ENCODE measurements around the gene SAMD7.

SAMD7 gene

DNA sequence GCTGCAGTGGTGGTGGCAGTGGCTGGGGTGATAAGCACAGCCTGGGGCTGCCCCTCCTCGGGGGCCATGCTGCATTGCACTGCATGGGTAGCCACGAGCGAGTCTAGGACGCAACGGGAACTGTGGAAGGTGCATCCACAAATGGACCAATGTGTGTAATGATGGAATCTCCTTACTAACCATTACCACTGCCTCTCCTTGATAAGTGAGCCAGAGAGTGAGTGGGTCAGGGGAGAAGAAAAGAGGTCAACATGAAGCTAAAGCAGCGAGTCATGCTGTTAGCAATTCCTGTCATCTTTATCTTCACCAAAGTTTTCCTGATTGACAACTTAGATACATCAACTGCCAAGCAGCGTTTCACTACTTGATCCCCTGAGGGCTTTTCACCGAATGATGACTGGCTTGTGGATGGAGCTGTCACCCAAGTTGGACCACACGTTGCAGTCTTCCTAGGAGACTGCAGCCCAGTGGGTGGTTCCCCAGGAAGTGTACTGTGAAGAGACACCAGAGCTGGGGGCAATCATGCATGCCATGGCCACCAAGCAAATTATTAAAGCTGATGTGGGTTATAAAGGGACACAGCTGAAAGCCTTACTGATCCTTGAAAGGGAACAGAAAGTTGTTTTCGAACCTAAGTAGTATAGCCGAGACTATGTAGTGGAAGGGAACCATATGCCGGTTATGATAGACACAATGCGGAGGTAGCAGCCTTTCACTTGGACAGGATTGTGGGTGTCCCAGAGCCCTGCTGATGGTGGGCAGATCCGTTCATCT lies 20.6 kb downstream of the SAMD7 start:
- FAIRE-seq (peak; percentile 99), DNase-seq (ENCODE audit: insufficient read length, low spot score) (no peak)
- TF ChIP-seq POLR2AphosphoS5 (IDR thresholded peaks at IDR 0.05; ENCODE audit: low read depth, low read length) (no peak), TAF1 (IDR thresholded peaks at IDR 0.05; ENCODE audit: low read depth, low read length) (no peak), PAX5 (IDR thresholded peaks at IDR 0.05; ENCODE audit: insufficient read depth, low read length, severe bottlenecking) (peak; percentile 93), POLR2A (IDR thresholded peaks at IDR 0.05; ENCODE audit: low read depth, low read length) (no peak; the same call in 1 of the 2 replicates), POU2F2 (IDR thresholded peaks at IDR 0.05; ENCODE audit: low read depth, low read length) (peak; percentile 26; the same call in 1 of the 2 replicates), SPI1 (IDR thresholded peaks at IDR 0.05; ENCODE audit: low read depth, low read length) (peak; percentile 74)

DNA sequence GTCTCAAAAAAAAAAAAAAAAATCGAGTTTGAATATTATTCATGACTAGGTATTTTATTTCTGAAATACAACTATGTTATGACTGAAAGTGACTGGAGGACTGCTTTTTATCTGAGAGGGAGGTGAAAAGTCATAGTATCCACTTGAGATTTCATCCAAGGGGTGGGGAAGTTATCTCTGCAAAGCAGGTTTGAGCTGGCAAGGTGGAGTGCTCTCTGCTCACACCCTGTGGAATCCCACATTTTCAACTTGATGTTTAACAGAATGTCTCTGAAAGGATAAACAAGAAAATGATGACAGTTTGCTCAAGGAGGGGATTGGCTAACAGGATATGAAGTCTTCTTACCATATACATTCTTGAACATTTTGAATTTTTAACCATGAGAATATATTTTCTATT lies 27.9 kb downstream of the SAMD7 start:
- TF ChIP-seq POLR2AphosphoS5 (IDR thresholded peaks at IDR 0.05; ENCODE audit: low read depth, low read length) (no peak), POLR2A (IDR thresholded peaks at IDR 0.05; ENCODE audit: low read depth, low read length) (no peak), TAF1 (IDR thresholded peaks at IDR 0.05; ENCODE audit: low read depth, low read length) (no peak)
- DNase-seq (ENCODE audit: insufficient read length, low spot score) (no peak), FAIRE-seq (no peak)

DNA sequence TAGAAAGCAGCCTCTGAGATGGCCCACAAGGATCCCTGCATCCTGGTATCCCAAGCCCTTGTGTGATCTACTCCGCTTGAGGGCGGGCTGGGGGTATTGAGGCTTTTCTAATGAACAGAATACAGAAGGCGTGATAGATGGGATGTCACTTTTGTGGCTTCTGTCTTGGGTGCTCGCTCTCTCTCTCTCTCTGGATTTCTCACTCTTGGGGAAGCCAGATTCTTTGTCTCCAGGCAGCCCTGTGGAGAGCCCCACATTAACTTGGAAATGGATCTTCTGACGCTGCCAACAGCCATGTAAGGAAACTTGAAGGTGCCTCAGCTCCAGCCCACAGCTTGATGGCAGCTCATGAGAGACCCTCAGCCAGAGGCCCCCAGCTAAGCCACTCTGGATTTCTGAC lies 28.4 kb downstream of the SAMD7 start:
- TF ChIP-seq PAX5 (IDR thresholded peaks at IDR 0.05; ENCODE audit: insufficient read depth, low read length, severe bottlenecking) (no peak), POU2F2 (IDR thresholded peaks at IDR 0.05; ENCODE audit: low read depth, low read length) (no peak), TAF1 (IDR thresholded peaks at IDR 0.05; ENCODE audit: low read depth, low read length) (no peak), SPI1 (IDR thresholded peaks at IDR 0.05; ENCODE audit: low read depth, low read length) (no peak), POLR2A (IDR thresholded peaks at IDR 0.05; ENCODE audit: low read depth, low read length) (no peak), POLR2AphosphoS5 (IDR thresholded peaks at IDR 0.05; ENCODE audit: low read depth, low read length) (no peak)
- DNase-seq (ENCODE audit: insufficient read length, low spot score), result no peak
- FAIRE-seq, result peak; percentile 70

DNA sequence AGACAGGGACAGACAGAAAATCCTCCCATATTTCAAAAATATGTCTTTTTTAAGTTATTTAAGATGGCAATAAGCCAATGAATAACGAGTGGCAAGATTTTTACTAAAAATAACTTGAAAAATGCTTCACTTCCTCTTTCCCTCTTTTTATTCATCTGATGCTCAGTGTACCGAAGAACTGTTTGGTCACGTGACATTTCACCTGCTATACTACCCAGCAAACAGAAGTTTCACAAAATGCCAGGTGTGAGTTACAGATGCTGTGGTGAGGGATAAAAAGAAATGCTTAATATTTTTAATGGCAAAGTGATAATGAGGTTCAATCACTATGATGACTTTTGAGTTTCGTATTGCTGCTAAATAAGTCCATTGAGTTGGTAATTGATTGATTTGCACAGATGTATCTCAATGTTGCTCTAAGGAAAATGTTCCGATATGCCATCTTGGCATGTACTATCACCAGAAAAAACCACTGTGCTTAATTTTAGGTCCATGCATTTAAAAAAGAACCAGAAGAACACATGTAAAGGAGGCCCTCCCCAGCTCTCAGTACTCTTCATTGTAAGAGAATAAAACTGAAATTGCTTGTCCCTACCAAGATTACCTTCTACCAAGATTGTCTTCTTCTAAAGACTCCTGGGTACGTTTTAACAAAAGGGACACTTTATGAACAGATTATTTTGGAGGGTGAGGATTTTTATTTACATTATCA lies 29.3 kb downstream of the SAMD7 start:
- TF ChIP-seq POLR2A (IDR thresholded peaks at IDR 0.05; ENCODE audit: low read depth, low read length) (no peak), SPI1 (IDR thresholded peaks at IDR 0.05; ENCODE audit: low read depth, low read length) (peak; percentile 98)
- DNase-seq (ENCODE audit: insufficient read length, low spot score), result no peak
- peak; percentile 76 for FAIRE-seq

DNA sequence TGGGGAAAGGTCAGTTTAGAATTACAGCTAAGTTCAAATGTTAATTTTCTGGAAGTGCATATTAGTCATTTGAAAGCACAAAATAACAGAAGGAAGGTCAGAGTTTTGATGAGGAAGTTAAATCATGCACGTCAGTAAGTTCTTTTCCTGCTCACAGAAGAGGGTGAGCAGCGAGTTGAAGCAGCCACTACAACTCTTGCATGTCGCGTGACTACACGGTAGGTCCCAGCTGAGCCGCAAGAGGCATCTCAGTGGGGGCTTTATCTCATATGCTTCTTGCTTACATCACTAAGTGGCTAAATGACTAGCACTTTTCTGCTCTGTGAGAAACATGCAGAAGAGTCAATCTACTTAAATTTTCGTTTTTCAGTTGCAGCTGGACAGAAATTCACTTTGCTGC lies 33.9 kb downstream of the SAMD7 start:
- TF ChIP-seq TAF1 (IDR thresholded peaks at IDR 0.05; ENCODE audit: low read depth, low read length), result no peak
- TF ChIP-seq POLR2AphosphoS5 (IDR thresholded peaks at IDR 0.05; ENCODE audit: low read depth, low read length), result no peak
- no peak for TF ChIP-seq SPI1 (IDR thresholded peaks at IDR 0.05; ENCODE audit: low read depth, low read length)
- no peak for TF ChIP-seq POLR2A (IDR thresholded peaks at IDR 0.05; ENCODE audit: low read depth, low read length)
- peak; percentile 67 for TF ChIP-seq PAX5 (IDR thresholded peaks at IDR 0.05; ENCODE audit: insufficient read depth, low read length, severe bottlenecking)
- TF ChIP-seq POU2F2 (IDR thresholded peaks at IDR 0.05; ENCODE audit: low read depth, low read length), result peak; percentile 78

DNA sequence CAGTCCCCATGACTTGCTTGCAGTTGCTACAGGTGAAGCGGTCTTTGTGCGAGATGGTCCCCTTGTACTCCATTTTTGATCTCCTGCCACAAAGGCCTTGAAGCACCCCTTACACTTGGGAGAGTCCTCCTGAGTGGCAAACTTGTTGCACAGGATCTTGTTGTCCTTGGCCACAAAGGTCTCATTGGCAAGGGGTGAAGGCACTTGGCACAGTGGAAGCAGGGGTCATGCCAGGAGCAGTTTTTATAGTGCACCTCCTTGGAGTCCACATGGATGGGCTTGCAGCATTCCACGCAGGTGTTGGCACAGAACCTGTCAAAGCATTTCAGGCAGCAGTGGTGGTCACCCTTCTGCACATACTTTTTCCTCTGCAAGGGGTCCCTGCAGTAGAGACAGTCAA lies 35.0 kb downstream of the SAMD7 start:
- no peak for TF ChIP-seq TAF1 (IDR thresholded peaks at IDR 0.05; ENCODE audit: low read depth, low read length)
- TF ChIP-seq POLR2AphosphoS5 (IDR thresholded peaks at IDR 0.05; ENCODE audit: low read depth, low read length), result no peak
- no peak for TF ChIP-seq POLR2A (IDR thresholded peaks at IDR 0.05; ENCODE audit: low read depth, low read length)
- no peak for FAIRE-seq
- DNase-seq (ENCODE audit: insufficient read length, low spot score), result no peak

More for the DNA sequence above, 33.9 kb downstream of the SAMD7 start:
- DNase-seq (ENCODE audit: insufficient read length, low spot score) (no peak), FAIRE-seq (peak; percentile 93)

DNA sequence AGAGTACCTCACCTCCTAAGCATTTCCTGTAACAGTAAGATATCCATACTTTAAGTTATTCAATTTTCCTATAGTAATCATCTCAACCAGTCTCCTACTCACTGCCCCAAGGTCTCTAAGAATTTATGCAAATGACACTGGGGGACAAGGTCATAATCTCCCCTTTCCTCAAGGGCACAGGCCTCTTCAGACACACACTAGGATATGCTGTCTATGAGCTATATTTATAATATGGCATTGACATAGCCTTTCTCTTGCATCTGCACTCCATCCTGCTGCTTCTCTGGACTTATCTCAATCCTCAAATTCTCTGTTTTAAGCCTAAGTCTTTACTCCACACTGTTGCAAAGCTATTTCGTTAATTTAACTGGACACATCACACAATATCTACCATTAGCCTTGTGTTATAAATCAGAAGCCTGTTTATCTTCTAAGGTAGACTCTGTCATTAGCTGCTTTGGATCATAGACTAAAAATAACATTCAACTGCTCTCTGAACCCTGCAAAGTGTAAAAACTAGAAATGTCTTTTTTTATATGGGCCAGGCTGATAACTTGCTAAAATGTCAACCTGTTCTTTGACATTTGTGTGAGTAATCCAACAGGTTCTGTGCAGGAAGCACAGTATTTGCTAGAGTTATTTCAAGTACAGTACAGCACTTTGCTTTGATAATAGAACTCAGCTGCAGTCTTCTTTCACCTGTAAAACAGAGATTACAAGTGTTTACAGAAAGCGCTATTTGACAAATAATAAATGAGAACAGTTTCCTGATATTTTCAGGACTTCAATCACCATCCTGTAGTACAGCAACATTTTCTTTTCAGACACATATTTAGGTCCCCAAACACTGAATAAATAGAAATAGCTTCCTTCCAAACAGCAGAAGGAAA lies 37.4 kb downstream of the SAMD7 start:
- peak; percentile 81 for FAIRE-seq
- TF ChIP-seq POU2F2 (IDR thresholded peaks at IDR 0.05; ENCODE audit: low read depth, low read length), result no peak
- TF ChIP-seq POLR2A (IDR thresholded peaks at IDR 0.05; ENCODE audit: low read depth, low read length), result no peak
- DNase-seq (ENCODE audit: insufficient read length, low spot score), result no peak

DNA sequence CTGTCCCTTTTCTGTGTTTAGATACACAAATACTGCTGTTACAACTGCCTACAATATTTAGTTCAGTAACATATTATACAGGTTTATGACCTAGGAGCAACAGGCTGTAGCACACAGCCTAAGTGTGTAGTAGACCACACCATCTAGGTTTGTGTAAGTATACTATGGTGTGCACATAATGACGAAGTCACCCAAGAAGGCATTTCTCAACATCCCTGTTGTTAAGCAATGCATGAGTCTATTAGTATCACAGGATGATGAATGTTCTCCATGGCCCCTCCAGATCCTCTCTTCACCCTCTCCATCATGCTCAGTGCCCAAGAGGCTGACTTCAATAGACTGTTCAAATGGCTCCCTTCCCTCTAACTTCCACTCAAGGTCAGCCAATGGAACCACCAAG lies 40.7 kb downstream of the SAMD7 start:
- no peak for TF ChIP-seq POLR2AphosphoS5 (IDR thresholded peaks at IDR 0.05; ENCODE audit: low read depth, low read length)
- TF ChIP-seq TAF1 (IDR thresholded peaks at IDR 0.05; ENCODE audit: low read depth, low read length), result no peak
- no peak for TF ChIP-seq SPI1 (IDR thresholded peaks at IDR 0.05; ENCODE audit: low read depth, low read length)
- TF ChIP-seq PAX5 (IDR thresholded peaks at IDR 0.05; ENCODE audit: insufficient read depth, low read length, severe bottlenecking), result no peak
- no peak for TF ChIP-seq POU2F2 (IDR thresholded peaks at IDR 0.05; ENCODE audit: low read depth, low read length)
- TF ChIP-seq POLR2A (IDR thresholded peaks at IDR 0.05; ENCODE audit: low read depth, low read length), result no peak
- FAIRE-seq (peak; percentile 79), DNase-seq (ENCODE audit: insufficient read length, low spot score) (no peak)

DNA sequence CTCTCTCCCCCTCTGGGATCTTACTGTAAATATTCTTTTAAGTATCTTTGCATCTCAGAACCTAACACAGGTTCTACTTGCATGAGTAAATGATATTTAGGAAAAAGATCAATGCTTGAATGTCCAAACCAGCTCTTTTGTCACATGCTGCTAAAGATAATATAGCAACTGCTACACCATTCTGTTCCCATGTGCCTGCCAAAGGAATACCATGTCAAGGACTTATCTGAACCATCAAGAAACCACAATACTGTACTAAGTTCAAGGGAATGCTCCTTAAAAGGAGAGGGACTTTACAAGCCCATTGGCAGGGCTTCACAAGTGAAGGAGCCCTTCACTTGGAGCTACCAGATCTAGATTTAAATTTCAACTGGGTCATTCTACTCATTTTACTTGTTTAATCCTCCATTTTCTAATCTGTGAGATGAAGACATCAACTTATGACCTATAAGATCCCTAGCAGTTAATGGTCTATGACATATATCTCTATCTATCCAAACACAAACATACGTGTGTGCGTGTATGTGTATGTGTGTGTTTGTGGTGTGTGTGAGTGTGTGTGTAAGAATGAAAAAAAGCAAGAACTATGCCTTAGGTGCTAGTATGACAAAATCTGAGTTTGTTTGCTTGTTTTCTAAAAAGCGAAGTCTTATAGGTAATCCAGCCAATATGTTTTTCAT lies 42.2 kb downstream of the SAMD7 start:
- TF ChIP-seq POLR2A (IDR thresholded peaks at IDR 0.05; ENCODE audit: low read depth, low read length) (no peak), PAX5 (IDR thresholded peaks at IDR 0.05; ENCODE audit: insufficient read depth, low read length, severe bottlenecking) (no peak), POLR2AphosphoS5 (IDR thresholded peaks at IDR 0.05; ENCODE audit: low read depth, low read length) (no peak), TAF1 (IDR thresholded peaks at IDR 0.05; ENCODE audit: low read depth, low read length) (no peak), SPI1 (IDR thresholded peaks at IDR 0.05; ENCODE audit: low read depth, low read length) (no peak), POU2F2 (IDR thresholded peaks at IDR 0.05; ENCODE audit: low read depth, low read length) (no peak)
- DNase-seq (ENCODE audit: insufficient read length, low spot score), result no peak
- peak; percentile 89 for FAIRE-seq

All from GM12891 (cell line).